NCI-H2171 (cell line): ENCODE results near the gene OR1J1.
A peak's percentile ranks its signal among the peaks of the same experiment; 100 is the strongest.

ENCODE experiments used
- DNase-seq: peaks from one replicate; lab custom pipeline; 2025; lab: John Stamatoyannopoulos, UW

Gene OR1J1

GRCh38 chr9:122477826-122478225, at the start of gene OR1J1:
OR1J1 (minus strand) TSS chr9:122477926; CDS start chr9:122477926, 0 bp downstream.
- DNase-seq = no peak

GRCh38 chr9:122527193-122527592, 49.5 kb upstream of the OR1J1 start, which contains the start of gene OR1N1:
OR1N1 (minus strand) TSS chr9:122527293; CDS start chr9:122527293, 0 bp downstream.
- DNase-seq = no peak

- DNase-seq = no peak
These were observed 48.9 kb upstream of the OR1J1 start for GRCh38 chr9:122526602-122527001.

- no peak for DNase-seq
These were observed 41.6 kb upstream of the OR1J1 start for GRCh38 chr9:122519376-122519775.

- DNase-seq = no peak
These were observed 41.1 kb upstream of the OR1J1 start, which contains the start of gene OR1J4 for GRCh38 chr9:122518841-122519240. OR1J4 (plus strand) TSS chr9:122519141; CDS start chr9:122519141, 0 bp downstream.

GRCh38 chr9:122518226-122518625, 40.5 kb upstream of the OR1J1 start:
- DNase-seq = no peak

- DNase-seq = no peak
These were observed 32.8 kb upstream of the OR1J1 start, which contains the start of gene OR1J2 for GRCh38 chr9:122510502-122510901. OR1J2 (plus strand) TSS chr9:122510802; CDS start chr9:122510802, 0 bp downstream.

- DNase-seq = no peak
These were observed 29.2 kb upstream of the OR1J1 start for GRCh38 chr9:122506964-122507363.

- DNase-seq = no peak
These were observed 21.2 kb upstream of the OR1J1 start for GRCh38 chr9:122498883-122499288.

- no peak for DNase-seq
These were observed 1.3 kb upstream of the OR1J1 start for GRCh38 chr9:122479062-122479461.

GRCh38 chr9:122477346-122477745, 380 bp downstream of the OR1J1 start:
- no peak for DNase-seq

- DNase-seq = no peak
These were observed 2.0 kb downstream of the OR1J1 start for GRCh38 chr9:122475717-122476116.

- DNase-seq = no peak
These were observed 3.2 kb downstream of the OR1J1 start for GRCh38 chr9:122474561-122474960.

- DNase-seq = no peak
These were observed 9.0 kb downstream of the OR1J1 start for GRCh38 chr9:122468735-122469134.

GRCh38 chr9:122466456-122466855, 11.3 kb downstream of the OR1J1 start:
- DNase-seq = no peak

- DNase-seq = peak; percentile 69
These were observed 12.8 kb downstream of the OR1J1 start for GRCh38 chr9:122464633-122465567.

GRCh38 chr9:122463828-122464632, 13.7 kb downstream of the OR1J1 start:
- no peak for DNase-seq

- DNase-seq = no peak
These were observed 19.9 kb downstream of the OR1J1 start for GRCh38 chr9:122457787-122458186.

GRCh38 chr9:122456123-122456522, 21.6 kb downstream of the OR1J1 start:
- no peak for DNase-seq

- DNase-seq = no peak
These were observed 24.0 kb downstream of the OR1J1 start for GRCh38 chr9:122453677-122454135.

- no peak for DNase-seq
These were observed 30.8 kb downstream of the OR1J1 start for GRCh38 chr9:122446819-122447484.
